ENCODE measurements around the gene IGSF23. TPM values are rescaled to one million over a fixed set of nuclear protein-coding genes. Genes with fewer than 3 reads are reported as not detected.

The IGSF23 gene
- total and polyA plus RNA-seq, 2 of the 13 experiments (the other 11 are each of a cell fraction or from before 2014, with no cell fraction given) = 2.3 to 8.8 TPM

- CTCF ChIA-PET (ENCODE audit: low intra/inter-chr PET ratio, low total read pairs) = no interaction called here
- intact Hi-C loops (cut with micrococcal nuclease; ENCODE audit: unreplicated experiment) = loop anchor here (5.0 kb wide), 1 partner anchor 198 kb away; no protein-coding TSS in a partner anchor
- no peak for TF ChIP-seq DNMT3B (CRISPR knock-in tag; conservative IDR thresholded peaks at IDR 0.05)
- no peak for TF ChIP-seq ZFP36L1 (CRISPR knock-in tag; IDR thresholded peaks at IDR 0.05)
- no peak for TF ChIP-seq PRPF4 (IDR thresholded peaks at IDR 0.05; ENCODE audit: low read depth, low read length, poor library complexity, severe bottlenecking)
- no peak for TF ChIP-seq CSRNP2 (CRISPR knock-in tag; conservative IDR thresholded peaks at IDR 0.05; ENCODE audit: low read depth)
- no peak for TF ChIP-seq SOX5 (CRISPR knock-in tag; IDR thresholded peaks at IDR 0.05; ENCODE audit: borderline replicate concordance)
- no peak for TF ChIP-seq ZNF101 (CRISPR knock-in tag; IDR thresholded peaks at IDR 0.05; ENCODE audit: borderline replicate concordance, low read depth)
- FAIRE-seq (no peak), DNase-seq (ENCODE audit: low spot score) (no peak), ATAC-seq (no peak)
- Histone ChIP-seq H3K9ac (ENCODE audit: insufficient read depth, low read depth, low read length) (no peak overlapping the region), H4K20me1 (ENCODE audit: insufficient read depth, low read length) (no peaks in the 10 kb centered on the region), H3K27ac (ENCODE audit: extremely low read length, insufficient read depth, low read length) (no peak overlapping the region), H3K36me3 (replicated peaks in 1 of 2; ENCODE audit: control insufficient read depth in 1 of 2, insufficient read depth in 2 of 2, low read length in 2 of 2) (no peaks in the 10 kb centered on the region), H3K4me2 (ENCODE audit: low read depth, low read length) (no peak overlapping the region), H3K27me3 (ENCODE audit: control insufficient read depth in 1 of 2, insufficient read depth in 2 of 2, low read length in 2 of 2) (no peaks in the 10 kb centered on the region), H2AFZ (ENCODE audit: low read length) (no peak overlapping the region), H3K79me2 (ENCODE audit: insufficient read depth, low read length) (no peaks in the 10 kb centered on the region), H3K4me3 (replicated peaks in 1 of 3; ENCODE audit: insufficient read depth in 1 of 3, low read depth in 2 of 3, low read length in 3 of 3) (no peak overlapping the region), H3K4me1 (ENCODE audit: insufficient read depth, low read length) (peaks cover 36% of the 10 kb centered on the region), H3K9me3 (ENCODE audit: low read length) (no peaks in the 10 kb centered on the region)
- POLR2A ChIA-PET = interaction anchor here (0.6 to 0.7 kb wide), 2 partner anchors 43 to 219 kb away, joined by 3 to 4 read pairs; no protein-coding TSS in a partner anchor
- WGBS (ENCODE audit: low lambda C conversion rate) = 82% methylated on average over 8 of the region's 8 CpGs
- no TSS peak for BruUV-seq (replicated peaks)
- in situ Hi-C loops (cut with HindIII; ENCODE audit: extremely low pct_ligation_motif_present, low pct_unique_long_range_greater_than_20kb) = loop anchor here (5.0 to 10.0 kb wide), 2 partner anchors 83 to 200 kb away; partner anchors contain the start of gene CBLC
Observed at GRCh38 chr19:44574186-44574950, 39.0 kb upstream of the IGSF23 start.
